ENCODE results near the gene PIH1D1.
A peak's percentile ranks its signal among the peaks of the same experiment; 100 is the strongest.

Gene PIH1D1

DNA sequence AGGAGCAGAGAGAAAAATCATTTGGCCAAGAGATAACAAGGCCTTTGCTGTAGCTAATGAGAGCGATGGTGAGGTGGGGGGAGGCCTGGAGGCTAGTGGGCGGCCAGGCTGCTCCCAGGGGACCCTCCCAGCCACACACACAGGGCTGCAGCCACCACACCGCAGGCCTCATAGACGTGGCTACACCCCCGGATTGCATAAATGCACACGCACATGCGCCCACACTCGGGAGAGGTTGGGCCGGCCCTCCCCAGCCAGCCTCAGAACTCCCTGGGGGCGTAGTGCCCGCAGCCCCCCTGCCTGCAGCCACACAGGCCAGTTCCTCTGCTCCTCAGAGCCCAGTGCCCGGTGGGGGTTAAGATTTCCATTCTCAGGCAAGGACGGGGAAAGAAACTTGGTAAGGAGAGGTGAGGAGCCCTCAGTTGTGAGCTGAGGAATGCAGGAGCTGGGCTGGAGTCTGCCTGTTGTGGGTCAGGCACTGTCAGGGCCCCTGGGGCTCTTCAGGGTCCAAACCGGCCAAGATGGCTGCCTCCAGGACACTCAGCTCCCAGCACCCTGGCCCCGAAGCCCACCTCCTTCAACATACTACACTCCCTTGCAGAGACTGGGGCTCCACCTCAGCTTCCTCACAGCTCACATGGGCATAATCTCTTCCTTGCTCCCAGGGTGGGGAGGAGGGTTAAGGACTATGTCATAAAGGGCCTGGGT, 36.4 kb downstream of the PIH1D1 start:
- DNase-seq: no peak

DNA sequence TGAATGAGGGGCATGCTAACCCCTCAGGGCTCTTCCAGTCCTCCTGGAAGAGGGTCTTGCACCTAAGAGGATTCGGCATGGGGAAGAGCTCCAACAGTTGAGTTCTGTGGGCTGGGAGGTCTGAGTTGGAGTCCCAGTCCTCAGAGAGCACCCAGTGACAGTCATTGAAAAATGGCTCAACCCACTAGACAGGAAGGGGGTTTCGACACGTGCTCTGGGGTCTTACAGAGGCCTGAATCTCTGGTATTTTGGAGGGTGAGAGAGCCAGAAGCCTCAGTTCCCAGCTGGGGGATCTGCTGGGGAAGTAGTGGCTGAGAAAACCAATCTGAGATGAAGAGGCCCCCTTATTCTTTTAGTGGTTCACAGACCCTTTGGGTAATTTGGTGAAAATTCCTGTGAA, 37.4 kb downstream of the PIH1D1 start:
- DNase-seq: no peak

DNA sequence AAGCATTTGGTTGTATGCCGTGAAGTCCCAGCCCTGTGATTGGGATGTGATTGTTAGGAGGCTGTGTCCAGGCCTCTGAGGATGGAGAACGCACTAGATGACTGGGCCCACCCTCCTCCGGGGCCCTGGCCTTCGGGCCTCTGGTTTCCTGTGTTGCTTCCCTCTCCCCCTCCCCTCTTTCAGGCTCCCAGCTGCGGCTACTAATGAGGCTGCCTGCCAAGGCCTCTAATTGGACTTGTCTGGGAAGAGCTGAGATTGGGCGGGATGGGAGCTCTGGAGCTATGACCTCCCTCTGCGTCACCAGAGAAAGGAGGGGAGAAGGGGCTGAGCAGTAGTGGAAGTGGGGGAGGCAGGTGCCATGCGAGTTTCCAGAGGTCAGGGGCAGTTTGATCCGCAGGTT, 38.3 kb downstream of the PIH1D1 start:
- DNase-seq: peak; percentile 47

DNA sequence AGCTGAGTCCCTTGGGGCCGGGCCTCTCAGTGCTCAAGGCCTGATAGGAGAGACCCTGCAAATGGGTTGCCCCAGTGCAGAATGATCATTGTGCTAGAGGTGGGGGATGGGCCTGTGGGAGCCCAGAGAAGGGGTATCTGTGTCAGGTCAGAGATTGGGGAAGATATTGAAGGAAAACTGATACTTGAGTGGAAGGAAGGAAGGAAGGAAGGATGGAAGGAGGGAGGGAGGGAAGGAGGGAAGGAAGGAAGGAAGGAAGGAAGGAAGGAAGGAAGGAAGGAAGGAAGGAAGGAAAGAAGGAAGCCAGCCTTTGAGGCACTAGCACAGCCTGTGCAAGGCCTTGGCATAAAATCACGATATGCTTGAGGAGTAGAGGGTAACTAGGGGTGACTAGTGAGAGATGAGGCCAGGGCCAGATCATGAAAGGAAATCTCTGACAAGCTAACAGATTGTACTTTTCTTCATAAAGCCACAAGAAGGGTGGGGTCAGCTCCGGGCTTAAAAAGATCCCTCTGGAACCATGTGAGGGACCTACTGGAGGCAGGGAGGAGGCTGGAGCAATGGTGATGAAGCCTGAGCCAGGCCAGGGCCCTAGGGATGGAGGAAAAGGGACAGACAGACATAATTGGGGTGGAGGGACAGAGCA, 39.8 kb downstream of the PIH1D1 start:
- no peak for DNase-seq

DNA sequence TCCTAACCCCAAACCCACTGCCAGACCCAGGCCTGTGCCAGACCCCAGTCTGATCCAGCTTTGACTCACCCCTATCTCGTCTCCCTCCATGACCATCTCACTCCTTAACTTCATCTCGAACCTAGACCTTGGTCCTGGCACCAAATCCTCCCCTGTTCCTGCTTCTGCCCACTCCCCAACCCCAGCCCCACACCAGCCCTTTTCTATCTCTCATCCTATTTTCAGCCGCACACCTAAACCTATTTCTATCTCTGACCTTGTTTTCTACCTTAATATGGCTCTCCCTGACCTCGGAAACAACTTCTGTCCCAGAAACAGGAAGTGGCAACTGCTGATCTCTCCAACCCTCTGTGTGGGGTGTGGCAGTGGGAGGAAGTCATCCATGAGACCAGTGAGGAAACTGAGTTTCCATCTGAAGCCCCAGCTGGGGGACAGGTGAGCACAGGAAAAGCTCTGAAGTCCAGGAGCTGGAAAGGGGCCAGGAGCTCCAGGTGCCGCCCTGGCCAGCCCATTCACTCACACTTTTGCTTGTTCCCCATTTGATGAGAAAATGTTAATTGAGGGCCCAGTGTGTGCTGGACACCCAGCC, 42.1 kb downstream of the PIH1D1 start:
- no peak for DNase-seq

DNA sequence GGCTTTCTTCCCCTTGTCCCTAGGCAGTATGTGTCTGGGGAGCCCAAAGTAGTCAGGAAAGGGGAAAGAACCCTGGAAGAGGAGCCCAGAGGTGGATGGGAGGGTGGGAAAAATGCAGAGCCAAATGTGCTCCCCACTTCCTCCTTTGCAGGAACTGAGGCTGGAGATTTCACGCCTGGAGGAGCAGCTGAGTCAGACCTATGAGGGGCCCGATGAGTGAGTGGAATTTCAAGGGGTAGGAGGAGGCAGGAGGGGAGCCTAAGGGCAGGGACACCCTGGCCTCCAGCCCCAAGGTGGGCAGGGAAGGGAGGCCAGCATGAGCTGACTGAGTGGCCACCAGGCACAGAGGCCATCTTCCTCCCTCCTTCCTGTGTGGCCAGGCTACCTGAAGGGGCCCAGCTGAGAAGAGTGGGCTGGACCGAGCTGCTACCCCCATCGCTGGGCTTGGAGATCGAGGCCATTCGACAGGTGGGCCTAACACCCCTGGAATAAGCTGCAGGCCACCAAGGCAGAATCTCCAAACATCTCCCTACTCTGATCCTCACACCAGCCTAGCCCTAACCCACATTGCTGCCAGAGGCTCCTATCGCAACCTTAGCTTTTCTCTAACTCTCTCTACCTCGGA, 42.7 kb downstream of the PIH1D1 start:
- peak; percentile 20 for DNase-seq

DNA sequence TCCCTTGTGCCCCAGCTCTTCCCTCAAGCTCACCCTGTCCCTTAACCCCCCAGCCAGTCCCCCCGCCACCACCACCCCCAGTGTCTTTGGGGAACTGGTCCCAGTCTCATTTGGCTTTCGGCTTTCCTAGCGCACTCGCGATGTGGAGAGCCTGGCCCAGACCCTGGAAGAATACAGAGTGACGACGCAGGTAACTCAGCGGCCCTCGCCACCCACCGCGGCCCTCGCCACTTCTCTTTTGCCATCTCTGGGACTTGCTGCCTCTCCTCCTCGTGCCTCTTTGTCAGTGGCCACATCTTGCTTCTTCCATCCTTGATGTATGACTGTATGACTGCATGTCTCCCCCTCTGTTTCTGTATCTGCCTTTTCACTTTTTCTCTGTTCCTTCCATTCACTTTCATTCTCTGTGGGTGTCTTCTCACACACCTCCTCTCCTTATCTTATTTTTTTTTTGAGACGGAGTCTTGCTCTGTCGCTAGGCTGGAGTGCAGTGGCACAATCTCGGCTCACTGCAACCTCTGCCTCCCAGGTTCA, 44.1 kb downstream of the PIH1D1 start:
- DNase-seq: no peak

DNA sequence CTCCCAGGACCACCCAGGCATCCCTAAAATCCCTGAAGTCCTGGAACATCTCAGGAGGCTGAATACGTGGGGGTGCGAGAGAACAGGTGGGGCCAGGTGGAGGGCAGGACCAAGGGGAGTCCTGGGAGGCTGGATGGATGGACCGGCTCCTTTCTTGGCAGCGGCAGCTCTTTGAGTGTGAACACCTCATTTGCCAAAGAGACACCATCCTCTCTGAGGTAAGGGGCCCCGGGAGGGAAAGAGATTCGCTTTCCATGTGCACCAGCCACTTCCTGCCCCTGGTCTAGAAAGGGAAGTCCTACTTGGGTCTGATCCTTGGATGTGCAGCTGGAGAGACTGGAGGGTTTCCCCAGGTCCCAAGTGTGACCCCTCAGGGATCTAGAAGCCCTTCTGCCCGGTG, 44.5 kb downstream of the PIH1D1 start:
- DNase-seq: no peak

DNA sequence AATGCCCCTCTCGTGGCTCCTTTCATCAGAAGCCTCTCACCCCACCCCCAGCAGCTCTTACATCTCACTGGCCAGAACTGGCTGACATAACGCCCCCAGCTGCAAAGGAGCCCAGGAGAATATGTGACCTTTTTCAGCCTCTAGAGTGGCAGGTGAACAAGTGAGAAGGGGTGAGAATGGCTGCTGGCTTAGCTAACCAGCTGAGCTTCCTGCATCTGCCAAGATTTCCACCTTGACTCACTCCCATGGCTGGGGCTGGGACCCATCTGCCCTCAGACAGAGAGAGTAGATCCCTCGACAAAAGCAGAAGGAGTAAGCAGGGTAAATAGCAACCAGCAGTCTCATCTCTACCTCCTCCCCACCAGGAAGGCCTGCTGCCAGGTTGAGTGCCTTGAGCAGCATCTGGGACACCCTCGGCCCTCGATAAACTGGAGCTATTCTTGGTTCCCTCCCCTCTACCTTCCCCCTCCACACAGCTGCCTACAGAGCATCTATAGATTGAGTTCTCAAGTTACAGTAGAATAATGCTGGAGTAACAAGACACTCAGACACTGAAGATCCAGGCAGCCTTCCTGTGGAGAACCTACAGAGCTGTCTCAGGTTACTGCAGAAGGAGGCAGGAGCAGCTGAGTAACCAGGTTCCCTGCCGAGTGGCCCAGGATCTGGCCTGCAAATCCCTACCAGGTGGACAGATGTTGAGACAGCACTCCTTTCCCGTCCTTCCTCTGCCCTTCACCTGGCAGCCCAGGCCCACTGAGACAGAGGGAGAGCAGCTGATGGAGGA, 48.0 kb downstream of the PIH1D1 start:
- peak; percentile 48 for DNase-seq

DNA sequence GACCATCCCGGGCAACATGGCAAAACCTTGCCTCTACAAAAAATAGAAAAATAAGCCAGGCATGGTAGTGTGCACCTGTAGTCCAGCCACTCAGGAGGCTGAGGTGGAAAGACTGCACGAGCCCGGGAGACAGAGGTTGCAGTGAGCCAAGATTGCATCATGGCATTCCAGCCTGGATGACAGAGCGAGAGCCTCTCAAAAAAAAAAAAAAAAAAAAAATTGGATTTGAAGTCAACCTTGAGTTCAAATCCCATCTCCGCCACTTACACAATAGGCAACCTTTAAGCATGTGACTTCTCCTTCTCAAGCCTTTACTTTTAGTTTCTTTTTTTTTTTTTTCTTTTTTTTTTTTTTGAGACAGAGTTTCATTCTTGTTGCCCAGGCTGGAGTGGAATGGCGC, 51.6 kb downstream of the PIH1D1 start:
- no peak for DNase-seq

DNA sequence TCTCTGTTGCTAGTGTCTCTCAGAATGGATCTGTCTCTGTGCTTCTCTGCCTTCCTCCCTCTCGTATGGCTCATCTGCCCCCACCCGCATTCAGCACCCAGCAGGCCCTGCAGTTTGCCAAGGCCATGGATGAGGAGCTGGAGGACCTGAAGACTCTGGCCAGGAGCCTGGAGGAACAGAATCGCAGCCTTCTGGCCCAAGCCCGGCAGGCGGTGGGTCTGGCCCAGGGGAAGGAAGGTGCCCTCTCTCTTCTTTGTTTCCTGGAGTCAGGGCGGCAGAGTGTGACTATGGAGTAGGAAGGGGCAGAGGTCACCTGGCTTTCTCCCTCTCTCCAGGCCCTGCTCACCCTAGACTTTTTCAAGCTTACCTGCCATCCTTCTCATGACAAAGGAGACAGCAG, 52.7 kb downstream of the PIH1D1 start:
- no peak for DNase-seq

DNA sequence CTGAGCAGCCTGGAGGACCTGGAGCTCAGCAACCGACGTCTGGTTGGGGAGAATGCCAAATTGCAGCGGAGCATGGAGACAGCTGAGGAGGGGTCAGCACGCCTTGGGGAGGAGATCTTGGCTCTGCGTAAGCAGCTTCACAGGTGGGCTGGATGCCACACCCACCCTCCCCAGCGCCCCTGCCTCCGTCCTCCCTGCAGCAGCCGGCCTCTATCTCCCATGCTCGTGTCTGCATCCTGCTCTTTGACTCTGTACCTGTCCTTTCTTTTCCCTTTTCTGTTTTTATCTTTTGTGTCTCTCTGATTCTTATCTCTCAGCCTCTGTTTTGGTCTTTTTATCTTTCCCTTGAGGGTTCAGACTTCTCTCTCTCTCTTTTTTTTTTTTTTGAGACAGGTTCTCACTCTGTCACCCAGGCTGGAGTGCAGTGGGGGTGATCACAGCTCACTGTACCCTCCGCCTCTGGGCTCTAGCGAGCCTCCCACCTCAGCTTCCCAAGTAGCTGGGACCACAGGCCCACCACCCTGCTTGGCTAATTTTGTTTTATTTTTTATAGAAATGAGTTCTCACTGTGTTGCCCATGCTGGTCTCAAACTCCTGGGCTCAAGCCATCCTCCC, 53.5 kb downstream of the PIH1D1 start:
- no peak for DNase-seq

DNA sequence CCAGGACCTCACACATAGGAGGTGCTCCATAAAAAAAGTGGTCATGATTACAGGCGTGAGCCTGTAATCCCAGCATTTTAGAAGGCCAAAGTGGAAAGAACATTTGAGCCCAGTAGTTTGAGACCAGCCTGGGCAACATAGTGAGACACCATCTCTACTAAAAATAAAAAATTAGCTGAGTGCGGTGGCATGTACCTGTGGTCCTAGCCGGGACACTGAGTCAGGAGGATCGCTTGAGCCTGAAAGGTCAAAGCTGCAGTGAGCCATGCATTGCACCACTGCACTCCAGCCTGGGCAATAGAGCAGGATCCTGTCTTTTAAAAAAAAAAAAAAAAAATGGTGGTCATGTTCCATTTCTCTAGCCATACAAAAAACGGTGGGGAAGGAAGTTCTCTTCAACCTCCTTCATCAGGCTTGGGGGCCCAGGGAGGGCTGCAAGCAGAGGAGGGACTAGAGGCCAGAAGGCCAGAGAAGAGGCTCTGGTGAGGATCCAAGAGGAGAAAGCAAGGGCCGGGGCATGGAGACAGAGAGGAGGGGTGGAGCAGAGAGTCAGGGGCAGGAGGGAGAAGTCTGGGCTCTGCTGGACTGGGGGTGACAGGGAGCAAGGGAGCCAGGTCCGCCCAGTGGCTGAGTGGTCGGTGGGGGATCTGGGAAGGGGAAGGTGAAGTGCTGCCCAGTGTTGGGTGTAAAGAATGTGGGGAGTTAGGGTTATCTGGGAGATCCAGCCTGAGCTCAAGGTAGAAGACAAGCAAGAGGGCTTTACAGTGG, 54.7 kb downstream of the PIH1D1 start:
- no peak for DNase-seq

Measured in fibroblast of skin of right biceps (primary cell).